ENCODE measurements around the gene MARF1. TPM values are rescaled to one million over a fixed set of nuclear protein-coding genes. Genes with fewer than 3 reads are reported as not detected.

The MARF1 gene
- total and polyA plus RNA-seq, 9 of the 15 experiments (the other 6 are each of a cell fraction or from before 2014, with no cell fraction given): 4.7 to 33.2 (median 11.7) TPM

DNA sequence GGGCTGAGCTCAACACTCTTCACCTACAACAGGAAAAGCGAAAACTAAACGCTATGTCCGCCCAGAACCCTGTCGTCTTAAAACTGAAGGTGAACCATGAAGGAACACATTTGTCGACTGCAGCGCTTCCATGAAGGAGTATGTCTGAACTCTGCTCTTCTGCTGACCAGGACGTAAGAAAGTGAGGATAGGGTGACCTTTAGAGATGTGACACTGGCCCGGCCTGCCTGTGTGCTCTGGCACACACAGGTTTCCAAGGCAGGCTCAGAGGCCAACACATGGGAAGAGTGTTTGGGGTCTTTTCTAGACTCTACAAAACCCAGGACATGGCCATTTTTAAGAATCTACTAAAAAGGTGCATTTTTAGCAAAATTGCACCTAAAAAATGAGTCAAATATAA lies 21.1 kb downstream of the MARF1 start:
- Histone ChIP-seq H3K27me3 (ENCODE audit: control insufficient read depth in 2 of 2, insufficient read depth in 2 of 2, low read length in 2 of 2) (no peaks in the 10 kb centered on the region), H3K4me3 (no peak overlapping the region), H3K79me2 (ENCODE audit: control insufficient read depth, insufficient read depth, low read length) (no peaks in the 10 kb centered on the region), H3K36me3 (ENCODE audit: control insufficient read depth, insufficient read depth, low read length) (peaks cover 81% of the 10 kb centered on the region), H3K4me2 (ENCODE audit: insufficient read depth, low read length) (no peak overlapping the region), H3K27ac (ENCODE audit: extremely low read depth, low read depth, low read length) (no peak overlapping the region), H3K9ac (ENCODE audit: insufficient read depth in 1 of 2, low read depth in 2 of 2, low read length in 2 of 2) (no peak overlapping the region), H3K9me3 (replicated peaks; ENCODE audit: control insufficient read depth, insufficient read depth, low read depth, low read length) (no peaks in the 10 kb centered on the region), H4K20me1 (replicated peaks; ENCODE audit: control insufficient read depth, insufficient read depth, low read length) (no peaks in the 10 kb centered on the region), H3K4me1 (replicated peaks in 1 of 2; ENCODE audit: control insufficient read depth in 2 of 2, insufficient read depth in 2 of 2, low read length in 2 of 2) (no peaks in the 10 kb centered on the region), H2AFZ (ENCODE audit: low read depth, low read length) (no peak overlapping the region), H3K9me1 (ENCODE audit: control insufficient read depth, insufficient read depth, low read length) (no peaks in the 10 kb centered on the region)
- DNase-seq (ENCODE audit: extremely low read depth in 1 of 4, low spot score in 3 of 4): no peak
- 83% methylated on average over 7 of the region's 8 CpGs for WGBS (ENCODE audit: insufficient coverage, low coverage, missing lambda C conversion rate)
- POLR2A ChIA-PET: interaction anchor here (0.8 to 2.1 kb wide), 5 partner anchors 9 to 133 kb away, joined by 3 to 8 read pairs (median 3); no protein-coding TSS in a partner anchor
- no peak for ATAC-seq
- in situ Hi-C loops (cut with MboI) (no loop called here), intact Hi-C loops (cut with micrococcal nuclease) (no loop called here)
- no TSS peak for BruUV-seq (replicated peaks)
- CTCF ChIA-PET (ENCODE audit: low intra/inter-chr PET ratio): no interaction called here
- FAIRE-seq: no peak
- TF ChIP-seq SMAD1 (IDR thresholded peaks at IDR 0.05; ENCODE audit: low read depth, low read length, partially characterized antibody) (no peak), SIN3A (IDR thresholded peaks at IDR 0.05; ENCODE audit: borderline replicate concordance in 2 of 2, control insufficient read depth in 1 of 2, low read depth in 2 of 2, low read length in 2 of 2) (no peak), DPF2 (IDR thresholded peaks at IDR 0.05) (no peak), KLF10 (CRISPR knock-in tag; IDR thresholded peaks at IDR 0.05) (no peak), MXI1 (IDR thresholded peaks at IDR 0.05; ENCODE audit: low read depth, low read length) (no peak), PRMT5 (CRISPR knock-in tag; IDR thresholded peaks at IDR 0.05) (no peak), ZNF3 (CRISPR knock-in tag; IDR thresholded peaks at IDR 0.05) (no peak), FUS (optimal IDR thresholded peaks at IDR 0.05; ENCODE audit: low read depth, low read length) (no peak), ZNF551 (CRISPR knock-in tag; IDR thresholded peaks at IDR 0.05) (no peak), ARID2 (IDR thresholded peaks at IDR 0.05) (no peak), ZNF57 (CRISPR knock-in tag; IDR thresholded peaks at IDR 0.05) (no peak), CBX1 (IDR thresholded peaks at IDR 0.05; ENCODE audit: low read depth) (no peak), POLR2B (IDR thresholded peaks at IDR 0.05; ENCODE audit: low read depth, partially characterized antibody) (no peak)
- TF ChIP-seq, protein P1, sequence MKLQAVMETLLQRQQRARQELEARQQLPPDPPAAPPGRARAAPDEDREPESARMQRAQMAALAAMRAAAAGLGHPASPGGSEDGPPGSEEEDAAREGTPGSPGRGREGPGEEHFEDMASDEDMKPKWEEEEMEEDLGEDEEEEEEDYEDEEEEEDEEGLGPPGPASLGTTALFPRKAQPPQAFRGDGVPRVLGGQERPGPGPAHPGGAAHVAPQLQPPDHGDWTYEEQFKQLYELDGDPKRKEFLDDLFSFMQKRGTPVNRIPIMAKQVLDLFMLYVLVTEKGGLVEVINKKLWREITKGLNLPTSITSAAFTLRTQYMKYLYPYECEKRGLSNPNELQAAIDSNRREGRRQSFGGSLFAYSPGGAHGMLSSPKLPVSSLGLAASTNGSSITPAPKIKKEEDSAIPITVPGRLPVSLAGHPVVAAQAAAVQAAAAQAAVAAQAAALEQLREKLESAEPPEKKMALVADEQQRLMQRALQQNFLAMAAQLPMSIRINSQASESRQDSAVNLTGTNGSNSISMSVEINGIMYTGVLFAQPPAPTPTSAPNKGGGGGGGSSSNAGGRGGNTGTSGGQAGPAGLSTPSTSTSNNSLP (IDR thresholded peaks at IDR 0.05; ENCODE audit: borderline replicate concordance, low read depth, low read length): no peak
- TF ChIP-seq, protein P2, sequence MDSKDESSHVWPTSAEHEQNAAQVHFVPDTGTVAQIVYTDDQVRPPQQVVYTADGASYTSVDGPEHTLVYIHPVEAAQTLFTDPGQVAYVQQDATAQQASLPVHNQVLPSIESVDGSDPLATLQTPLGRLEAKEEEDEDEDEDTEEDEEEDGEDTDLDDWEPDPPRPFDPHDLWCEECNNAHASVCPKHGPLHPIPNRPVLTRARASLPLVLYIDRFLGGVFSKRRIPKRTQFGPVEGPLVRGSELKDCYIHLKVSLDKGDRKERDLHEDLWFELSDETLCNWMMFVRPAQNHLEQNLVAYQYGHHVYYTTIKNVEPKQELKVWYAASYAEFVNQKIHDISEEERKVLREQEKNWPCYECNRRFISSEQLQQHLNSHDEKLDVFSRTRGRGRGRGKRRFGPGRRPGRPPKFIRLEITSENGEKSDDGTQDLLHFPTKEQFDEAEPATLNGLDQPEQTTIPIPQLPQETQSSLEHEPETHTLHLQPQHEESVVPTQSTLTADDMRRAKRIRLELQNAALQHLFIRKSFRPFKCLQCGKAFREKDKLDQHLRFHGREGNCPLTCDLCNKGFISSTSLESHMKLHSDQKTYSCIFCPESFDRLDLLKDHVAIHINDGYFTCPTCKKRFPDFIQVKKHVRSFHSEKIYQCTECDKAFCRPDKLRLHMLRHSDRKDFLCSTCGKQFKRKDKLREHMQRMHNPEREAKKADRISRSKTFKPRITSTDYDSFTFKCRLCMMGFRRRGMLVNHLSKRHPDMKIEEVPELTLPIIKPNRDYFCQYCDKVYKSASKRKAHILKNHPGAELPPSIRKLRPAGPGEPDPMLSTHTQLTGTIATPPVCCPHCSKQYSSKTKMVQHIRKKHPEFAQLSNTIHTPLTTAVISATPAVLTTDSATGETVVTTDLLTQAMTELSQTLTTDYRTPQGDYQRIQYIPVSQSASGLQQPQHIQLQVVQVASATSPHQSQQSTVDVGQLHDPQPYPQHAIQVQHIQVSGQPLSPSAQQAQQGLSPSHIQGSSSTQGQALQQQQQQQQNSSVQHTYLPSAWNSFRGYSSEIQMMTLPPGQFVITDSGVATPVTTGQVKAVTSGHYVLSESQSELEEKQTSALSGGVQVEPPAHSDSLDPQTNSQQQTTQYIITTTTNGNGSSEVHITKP (IDR thresholded peaks at IDR 0.05; ENCODE audit: partially characterized antibody): no peak
- TF ChIP-seq, protein P3, sequence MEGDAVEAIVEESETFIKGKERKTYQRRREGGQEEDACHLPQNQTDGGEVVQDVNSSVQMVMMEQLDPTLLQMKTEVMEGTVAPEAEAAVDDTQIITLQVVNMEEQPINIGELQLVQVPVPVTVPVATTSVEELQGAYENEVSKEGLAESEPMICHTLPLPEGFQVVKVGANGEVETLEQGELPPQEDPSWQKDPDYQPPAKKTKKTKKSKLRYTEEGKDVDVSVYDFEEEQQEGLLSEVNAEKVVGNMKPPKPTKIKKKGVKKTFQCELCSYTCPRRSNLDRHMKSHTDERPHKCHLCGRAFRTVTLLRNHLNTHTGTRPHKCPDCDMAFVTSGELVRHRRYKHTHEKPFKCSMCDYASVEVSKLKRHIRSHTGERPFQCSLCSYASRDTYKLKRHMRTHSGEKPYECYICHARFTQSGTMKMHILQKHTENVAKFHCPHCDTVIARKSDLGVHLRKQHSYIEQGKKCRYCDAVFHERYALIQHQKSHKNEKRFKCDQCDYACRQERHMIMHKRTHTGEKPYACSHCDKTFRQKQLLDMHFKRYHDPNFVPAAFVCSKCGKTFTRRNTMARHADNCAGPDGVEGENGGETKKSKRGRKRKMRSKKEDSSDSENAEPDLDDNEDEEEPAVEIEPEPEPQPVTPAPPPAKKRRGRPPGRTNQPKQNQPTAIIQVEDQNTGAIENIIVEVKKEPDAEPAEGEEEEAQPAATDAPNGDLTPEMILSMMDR (IDR thresholded peaks at IDR 0.05 in 2 of 3, conservative IDR thresholded peaks at IDR 0.05 in 1 of 3; ENCODE audit: insufficient read depth in 2 of 3, low read depth in 1 of 3, low read length in 3 of 3): no peak
